ENCODE results near the gene XIRP2. TPM values are rescaled to one million over a fixed set of nuclear protein-coding genes. Genes with fewer than 3 reads are reported as not detected.

The XIRP2 gene
- polyA plus RNA-seq, 2 of the 4 experiments (the other 2 are of a cell fraction) = not detected

DNA sequence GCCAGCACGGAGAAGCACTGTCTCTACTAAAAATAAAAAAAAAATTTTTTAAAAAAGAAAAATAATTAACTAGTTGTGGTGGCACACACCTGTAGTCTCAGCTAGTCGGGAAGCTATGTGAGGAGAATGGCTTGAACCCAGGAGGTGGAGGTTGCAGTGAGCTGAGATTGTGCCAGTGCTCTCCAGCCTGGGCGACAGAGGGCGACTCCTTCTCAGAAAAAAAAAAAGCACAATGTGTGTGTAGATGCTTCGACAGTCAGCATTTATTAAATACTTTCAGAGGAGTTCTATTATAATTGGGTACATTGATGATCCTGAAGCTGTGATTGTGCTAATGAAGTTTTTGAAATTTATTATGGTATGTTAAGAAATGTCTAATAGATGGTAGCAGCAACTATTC lies 46.5 kb downstream of the XIRP2 start:
- ATAC-seq (no peak), FAIRE-seq (no peak), DNase-seq (ENCODE audit: low read depth in 1 of 2, low spot score in 1 of 2) (no peak)
- no peak overlapping the region for H3K27ac ChIP-seq
- ChIA-PET CTCF (no interaction called here), POLR2A (no interaction called here)
- no peaks in the 10 kb centered on the region for H3K9me3 ChIP-seq
- no peaks in the 10 kb centered on the region for H3K4me1 ChIP-seq
- 12% methylated on average over 5 of the region's 5 CpGs for WGBS (ENCODE audit: missing lambda C conversion rate)
- no peak overlapping the region for H3K4me2 ChIP-seq
- H3K4me3 ChIP-seq = no peak overlapping the region
- TF ChIP-seq EHF (CRISPR knock-in tag; IDR thresholded peaks at IDR 0.05) = no peak
- TF ChIP-seq BHLHE40 (IDR thresholded peaks at IDR 0.05; ENCODE audit: low read depth, low read length) = no peak
- TF ChIP-seq, protein P1, sequence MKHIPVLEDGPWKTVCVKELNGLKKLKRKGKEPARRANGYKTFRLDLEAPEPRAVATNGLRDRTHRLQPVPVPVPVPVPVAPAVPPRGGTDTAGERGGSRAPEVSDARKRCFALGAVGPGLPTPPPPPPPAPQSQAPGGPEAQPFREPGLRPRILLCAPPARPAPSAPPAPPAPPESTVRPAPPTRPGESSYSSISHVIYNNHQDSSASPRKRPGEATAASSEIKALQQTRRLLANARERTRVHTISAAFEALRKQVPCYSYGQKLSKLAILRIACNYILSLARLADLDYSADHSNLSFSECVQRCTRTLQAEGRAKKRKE (CRISPR knock-in tag; IDR thresholded peaks at IDR 0.05; ENCODE audit: low read depth) = no peak
- no peak for TF ChIP-seq NPAS2 (CRISPR knock-in tag; IDR thresholded peaks at IDR 0.05; ENCODE audit: borderline replicate concordance)
- TF ChIP-seq HOXA7 (CRISPR knock-in tag; IDR thresholded peaks at IDR 0.05) = no peak
- TF ChIP-seq, protein P2, sequence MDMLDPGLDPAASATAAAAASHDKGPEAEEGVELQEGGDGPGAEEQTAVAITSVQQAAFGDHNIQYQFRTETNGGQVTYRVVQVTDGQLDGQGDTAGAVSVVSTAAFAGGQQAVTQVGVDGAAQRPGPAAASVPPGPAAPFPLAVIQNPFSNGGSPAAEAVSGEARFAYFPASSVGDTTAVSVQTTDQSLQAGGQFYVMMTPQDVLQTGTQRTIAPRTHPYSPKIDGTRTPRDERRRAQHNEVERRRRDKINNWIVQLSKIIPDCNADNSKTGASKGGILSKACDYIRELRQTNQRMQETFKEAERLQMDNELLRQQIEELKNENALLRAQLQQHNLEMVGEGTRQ (IDR thresholded peaks at IDR 0.05) = no peak
- TF ChIP-seq, protein P3, sequence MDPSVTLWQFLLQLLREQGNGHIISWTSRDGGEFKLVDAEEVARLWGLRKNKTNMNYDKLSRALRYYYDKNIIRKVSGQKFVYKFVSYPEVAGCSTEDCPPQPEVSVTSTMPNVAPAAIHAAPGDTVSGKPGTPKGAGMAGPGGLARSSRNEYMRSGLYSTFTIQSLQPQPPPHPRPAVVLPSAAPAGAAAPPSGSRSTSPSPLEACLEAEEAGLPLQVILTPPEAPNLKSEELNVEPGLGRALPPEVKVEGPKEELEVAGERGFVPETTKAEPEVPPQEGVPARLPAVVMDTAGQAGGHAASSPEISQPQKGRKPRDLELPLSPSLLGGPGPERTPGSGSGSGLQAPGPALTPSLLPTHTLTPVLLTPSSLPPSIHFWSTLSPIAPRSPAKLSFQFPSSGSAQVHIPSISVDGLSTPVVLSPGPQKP (IDR thresholded peaks at IDR 0.05; ENCODE audit: low read depth, low read length) = no peak
- no peak for TF ChIP-seq SREBF2 (IDR thresholded peaks at IDR 0.05)
- TF ChIP-seq HOXB5 (CRISPR knock-in tag; IDR thresholded peaks at IDR 0.05) = no peak
- TF ChIP-seq PHF8 (IDR thresholded peaks at IDR 0.05; ENCODE audit: borderline replicate concordance, low read depth) = no peak
- no peak for TF ChIP-seq JUN (IDR thresholded peaks at IDR 0.05)
- TF ChIP-seq POLR2AphosphoS2 (conservative IDR thresholded peaks at IDR 0.05; ENCODE audit: low read length) = no peak
- TF ChIP-seq JUNB (IDR thresholded peaks at IDR 0.05) = no peak
- TF ChIP-seq, protein P4, sequence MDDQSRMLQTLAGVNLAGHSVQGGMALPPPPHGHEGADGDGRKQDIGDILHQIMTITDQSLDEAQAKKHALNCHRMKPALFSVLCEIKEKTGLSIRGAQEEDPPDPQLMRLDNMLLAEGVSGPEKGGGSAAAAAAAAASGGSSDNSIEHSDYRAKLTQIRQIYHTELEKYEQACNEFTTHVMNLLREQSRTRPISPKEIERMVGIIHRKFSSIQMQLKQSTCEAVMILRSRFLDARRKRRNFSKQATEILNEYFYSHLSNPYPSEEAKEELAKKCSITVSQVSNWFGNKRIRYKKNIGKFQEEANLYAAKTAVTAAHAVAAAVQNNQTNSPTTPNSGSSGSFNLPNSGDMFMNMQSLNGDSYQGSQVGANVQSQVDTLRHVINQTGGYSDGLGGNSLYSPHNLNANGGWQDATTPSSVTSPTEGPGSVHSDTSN (IDR thresholded peaks at IDR 0.05) = no peak
- no peak for TF ChIP-seq ZC3H11A (IDR thresholded peaks at IDR 0.05)
- TF ChIP-seq, protein P5, sequence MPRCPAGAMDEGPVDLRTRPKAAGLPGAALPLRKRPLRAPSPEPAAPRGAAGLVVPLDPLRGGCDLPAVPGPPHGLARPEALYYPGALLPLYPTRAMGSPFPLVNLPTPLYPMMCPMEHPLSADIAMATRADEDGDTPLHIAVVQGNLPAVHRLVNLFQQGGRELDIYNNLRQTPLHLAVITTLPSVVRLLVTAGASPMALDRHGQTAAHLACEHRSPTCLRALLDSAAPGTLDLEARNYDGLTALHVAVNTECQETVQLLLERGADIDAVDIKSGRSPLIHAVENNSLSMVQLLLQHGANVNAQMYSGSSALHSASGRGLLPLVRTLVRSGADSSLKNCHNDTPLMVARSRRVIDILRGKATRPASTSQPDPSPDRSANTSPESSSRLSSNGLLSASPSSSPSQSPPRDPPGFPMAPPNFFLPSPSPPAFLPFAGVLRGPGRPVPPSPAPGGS (IDR thresholded peaks at IDR 0.05) = no peak
- TF ChIP-seq EP300 (IDR thresholded peaks at IDR 0.05) = no peak
- TF ChIP-seq, protein P6, sequence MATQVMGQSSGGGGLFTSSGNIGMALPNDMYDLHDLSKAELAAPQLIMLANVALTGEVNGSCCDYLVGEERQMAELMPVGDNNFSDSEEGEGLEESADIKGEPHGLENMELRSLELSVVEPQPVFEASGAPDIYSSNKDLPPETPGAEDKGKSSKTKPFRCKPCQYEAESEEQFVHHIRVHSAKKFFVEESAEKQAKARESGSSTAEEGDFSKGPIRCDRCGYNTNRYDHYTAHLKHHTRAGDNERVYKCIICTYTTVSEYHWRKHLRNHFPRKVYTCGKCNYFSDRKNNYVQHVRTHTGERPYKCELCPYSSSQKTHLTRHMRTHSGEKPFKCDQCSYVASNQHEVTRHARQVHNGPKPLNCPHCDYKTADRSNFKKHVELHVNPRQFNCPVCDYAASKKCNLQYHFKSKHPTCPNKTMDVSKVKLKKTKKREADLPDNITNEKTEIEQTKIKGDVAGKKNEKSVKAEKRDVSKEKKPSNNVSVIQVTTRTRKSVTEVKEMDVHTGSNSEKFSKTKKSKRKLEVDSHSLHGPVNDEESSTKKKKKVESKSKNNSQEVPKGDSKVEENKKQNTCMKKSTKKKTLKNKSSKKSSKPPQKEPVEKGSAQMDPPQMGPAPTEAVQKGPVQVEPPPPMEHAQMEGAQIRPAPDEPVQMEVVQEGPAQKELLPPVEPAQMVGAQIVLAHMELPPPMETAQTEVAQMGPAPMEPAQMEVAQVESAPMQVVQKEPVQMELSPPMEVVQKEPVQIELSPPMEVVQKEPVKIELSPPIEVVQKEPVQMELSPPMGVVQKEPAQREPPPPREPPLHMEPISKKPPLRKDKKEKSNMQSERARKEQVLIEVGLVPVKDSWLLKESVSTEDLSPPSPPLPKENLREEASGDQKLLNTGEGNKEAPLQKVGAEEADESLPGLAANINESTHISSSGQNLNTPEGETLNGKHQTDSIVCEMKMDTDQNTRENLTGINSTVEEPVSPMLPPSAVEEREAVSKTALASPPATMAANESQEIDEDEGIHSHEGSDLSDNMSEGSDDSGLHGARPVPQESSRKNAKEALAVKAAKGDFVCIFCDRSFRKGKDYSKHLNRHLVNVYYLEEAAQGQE (IDR thresholded peaks at IDR 0.05) = no peak
- no peak for TF ChIP-seq CHD2 (IDR thresholded peaks at IDR 0.05; ENCODE audit: low read length, partially characterized antibody)
- TF ChIP-seq, protein P7, sequence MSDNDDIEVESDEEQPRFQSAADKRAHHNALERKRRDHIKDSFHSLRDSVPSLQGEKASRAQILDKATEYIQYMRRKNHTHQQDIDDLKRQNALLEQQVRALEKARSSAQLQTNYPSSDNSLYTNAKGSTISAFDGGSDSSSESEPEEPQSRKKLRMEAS (IDR thresholded peaks at IDR 0.05) = no peak
